ENCODE measurements around the gene TMEM178B.
"Not testable (repeated sequence)": the region's sequence is repeated elsewhere in the genome, so short reads cannot be mapped to it uniquely, and the experiment has no call there.

The TMEM178B gene

GRCh38 chr7:141074162-141074991 is 513 bp downstream of the TMEM178B start:
- peak; percentile 47 for DNase-seq

- no peak for DNase-seq
These were observed 1.1 kb downstream of the TMEM178B start for GRCh38 chr7:141074997-141075396.

GRCh38 chr7:141076377-141076776 is 2.5 kb downstream of the TMEM178B start:
- no peak for DNase-seq

GRCh38 chr7:141079219-141079618 is 5.4 kb downstream of the TMEM178B start:
- no peak for DNase-seq

GRCh38 chr7:141089490-141089889 is 15.6 kb downstream of the TMEM178B start:
- DNase-seq = not testable (repeated sequence)

GRCh38 chr7:141094336-141095070 is 20.6 kb downstream of the TMEM178B start:
- no peak for DNase-seq

GRCh38 chr7:141097430-141097829 is 23.6 kb downstream of the TMEM178B start:
- DNase-seq = no peak

GRCh38 chr7:141102436-141102835 is 28.6 kb downstream of the TMEM178B start:
- DNase-seq = no peak

- DNase-seq = no peak
These were observed 30.1 kb downstream of the TMEM178B start for GRCh38 chr7:141103847-141104429.

GRCh38 chr7:141113131-141113530 is 39.3 kb downstream of the TMEM178B start:
- DNase-seq = no peak

GRCh38 chr7:141114029-141114664 is 40.3 kb downstream of the TMEM178B start:
- DNase-seq = no peak

- no peak for DNase-seq
These were observed 42.1 kb downstream of the TMEM178B start for GRCh38 chr7:141115965-141116364.

GRCh38 chr7:141116661-141117060 is 42.8 kb downstream of the TMEM178B start:
- DNase-seq = not testable (repeated sequence)

- no peak for DNase-seq
These were observed 44.9 kb downstream of the TMEM178B start for GRCh38 chr7:141118767-141119166.

GRCh38 chr7:141119187-141119586 is 45.3 kb downstream of the TMEM178B start:
- DNase-seq = no peak

- DNase-seq = no peak
These were observed 48.9 kb downstream of the TMEM178B start for GRCh38 chr7:141122736-141123135.

- DNase-seq = no peak
These were observed 49.7 kb downstream of the TMEM178B start for GRCh38 chr7:141123522-141123921.

- no peak for DNase-seq
These were observed 52.2 kb downstream of the TMEM178B start for GRCh38 chr7:141126107-141126506.

- DNase-seq = no peak
These were observed 54.6 kb downstream of the TMEM178B start for GRCh38 chr7:141128506-141128905.

- DNase-seq = no peak
These were observed 55.1 kb downstream of the TMEM178B start for GRCh38 chr7:141128931-141129330.

GRCh38 chr7:141132671-141133070 is 58.8 kb downstream of the TMEM178B start:
- no peak for DNase-seq

GRCh38 chr7:141133646-141134045 is 59.8 kb downstream of the TMEM178B start:
- no peak for DNase-seq

- no peak for DNase-seq
These were observed 68.2 kb downstream of the TMEM178B start for GRCh38 chr7:141142058-141142457.
